ENCODE measurements around the gene ZNF398.
"Not testable (repeated sequence)": the region's sequence is repeated elsewhere in the genome, so short reads cannot be mapped to it uniquely, and the experiment has no call there.

Gene ZNF398, protein sequence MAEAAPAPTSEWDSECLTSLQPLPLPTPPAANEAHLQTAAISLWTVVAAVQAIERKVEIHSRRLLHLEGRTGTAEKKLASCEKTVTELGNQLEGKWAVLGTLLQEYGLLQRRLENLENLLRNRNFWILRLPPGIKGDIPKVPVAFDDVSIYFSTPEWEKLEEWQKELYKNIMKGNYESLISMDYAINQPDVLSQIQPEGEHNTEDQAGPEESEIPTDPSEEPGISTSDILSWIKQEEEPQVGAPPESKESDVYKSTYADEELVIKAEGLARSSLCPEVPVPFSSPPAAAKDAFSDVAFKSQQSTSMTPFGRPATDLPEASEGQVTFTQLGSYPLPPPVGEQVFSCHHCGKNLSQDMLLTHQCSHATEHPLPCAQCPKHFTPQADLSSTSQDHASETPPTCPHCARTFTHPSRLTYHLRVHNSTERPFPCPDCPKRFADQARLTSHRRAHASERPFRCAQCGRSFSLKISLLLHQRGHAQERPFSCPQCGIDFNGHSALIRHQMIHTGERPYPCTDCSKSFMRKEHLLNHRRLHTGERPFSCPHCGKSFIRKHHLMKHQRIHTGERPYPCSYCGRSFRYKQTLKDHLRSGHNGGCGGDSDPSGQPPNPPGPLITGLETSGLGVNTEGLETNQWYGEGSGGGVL

DNA sequence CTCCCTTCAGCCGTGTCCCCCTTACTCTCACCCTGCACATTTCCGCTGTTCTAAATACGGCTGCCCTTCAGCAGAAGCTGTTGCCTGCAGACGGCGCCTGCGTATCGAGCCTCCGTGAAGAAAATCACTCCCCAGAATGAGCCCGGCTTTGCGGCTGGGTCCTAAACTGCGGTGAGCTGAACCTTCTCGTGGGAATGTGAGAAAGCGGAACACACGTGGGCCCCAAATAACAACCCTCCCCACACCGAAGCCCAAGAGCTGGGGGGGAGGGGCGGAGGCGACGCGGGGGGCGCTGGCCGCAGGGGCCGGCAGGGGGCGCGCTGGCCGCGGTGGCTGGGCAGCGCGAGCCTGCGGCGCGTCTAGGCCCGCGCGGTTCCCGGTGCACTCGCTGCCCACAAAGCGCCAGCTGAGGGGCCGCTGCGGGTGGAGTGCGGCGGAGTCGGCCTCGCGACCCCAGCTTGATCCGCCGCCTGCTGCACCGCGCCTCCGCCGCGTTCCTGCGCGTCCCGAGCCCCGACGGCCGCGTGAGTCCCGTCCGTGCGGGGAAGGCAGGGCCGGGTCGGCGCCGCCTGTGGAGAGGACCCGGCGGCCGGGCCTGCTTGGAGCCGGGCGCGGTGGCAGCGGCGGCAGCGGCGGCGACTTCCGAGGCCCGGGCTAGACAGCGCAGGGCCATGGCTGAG, at the start of gene ZNF398:
Gene ZNF398 (plus strand): TSS at position 382 of the 680 bp plus-strand sequence. CDS start 290 bp downstream, at position 672.
- peak; percentile 76 to 81 for DNase-seq (ENCODE audit: low read depth in 2 of 2)

DNA sequence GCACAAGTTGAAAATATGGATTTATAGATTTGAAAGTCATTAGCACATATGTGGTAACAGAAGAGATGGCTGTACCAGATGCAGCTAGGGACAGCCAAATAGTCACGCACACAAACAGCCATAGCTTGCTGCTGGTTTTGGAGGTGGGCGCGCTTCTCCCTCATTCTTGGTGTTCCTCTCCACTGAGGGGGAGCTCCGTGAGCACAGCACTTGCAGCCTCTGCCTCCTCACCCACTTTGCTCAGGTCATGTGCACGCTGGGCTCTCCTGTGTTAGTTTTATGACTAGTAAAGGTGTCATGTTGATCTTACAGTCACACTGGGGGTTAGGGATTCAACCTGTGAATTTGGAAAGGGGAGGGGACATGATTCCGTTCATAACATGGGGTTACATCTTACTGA, 48.2 kb upstream of the ZNF398 start:
- no peak for DNase-seq (ENCODE audit: low read depth in 2 of 2)

DNA sequence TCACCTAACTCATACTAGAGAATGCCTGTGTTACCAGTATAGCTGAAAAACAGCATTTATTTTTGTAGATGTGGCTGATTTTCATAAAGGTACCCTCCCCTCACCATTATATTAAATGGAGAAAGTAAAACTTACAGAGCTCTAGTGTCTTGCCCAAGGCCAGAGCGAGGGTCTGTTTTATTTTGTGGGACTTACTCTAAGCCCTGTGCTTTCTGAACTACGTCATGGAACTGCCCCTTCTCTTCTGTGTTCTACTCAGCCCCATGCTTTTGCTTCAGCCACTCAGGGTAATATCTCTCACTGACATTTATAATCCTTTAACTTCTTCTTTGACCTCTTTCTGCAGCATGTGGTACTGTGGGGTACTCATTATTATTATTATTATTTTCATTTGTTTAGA, 46.4 kb upstream of the ZNF398 start:
- no peak for DNase-seq (ENCODE audit: low read depth in 2 of 2)

DNA sequence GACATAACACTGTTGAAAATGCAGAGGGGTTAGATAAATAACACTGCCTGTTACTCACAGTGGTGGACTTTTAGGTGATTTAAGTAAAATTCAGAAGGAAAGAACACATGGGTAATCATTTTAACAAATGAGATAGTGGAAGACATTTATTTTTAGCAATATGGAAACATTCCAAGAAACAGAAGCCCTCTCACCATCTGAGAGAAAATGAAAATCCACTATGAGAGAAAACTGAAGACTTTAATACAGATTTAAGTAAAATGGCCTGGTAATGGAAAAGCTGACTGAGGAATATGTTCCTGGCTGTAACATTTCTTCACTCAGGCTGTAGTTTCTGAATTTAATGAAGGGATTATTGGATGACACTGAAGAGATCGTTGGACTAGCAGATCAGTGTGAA, 44.6 kb upstream of the ZNF398 start:
- no peak for DNase-seq (ENCODE audit: low read depth in 2 of 2)

DNA sequence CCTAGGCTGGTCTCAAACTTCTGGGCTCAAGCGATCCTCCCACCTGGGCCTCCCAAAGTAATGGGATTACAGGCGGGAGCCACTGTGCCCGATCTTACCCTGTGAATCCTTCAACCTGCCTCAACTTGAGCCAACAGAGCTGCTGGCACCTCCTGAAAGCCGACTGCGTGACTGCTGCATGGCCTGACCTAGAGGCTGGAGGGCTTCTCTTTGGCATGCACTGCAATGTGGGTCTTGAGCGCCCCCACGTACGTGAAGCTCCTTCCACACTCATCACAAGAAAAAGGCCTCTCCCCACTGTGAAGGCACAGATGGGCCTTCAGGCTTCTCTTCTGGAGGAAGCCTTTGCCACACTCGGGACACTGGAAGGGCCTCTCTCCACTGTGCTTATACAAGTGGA, 43.8 kb upstream of the ZNF398 start:
- no peak for DNase-seq (ENCODE audit: low read depth in 2 of 2)

DNA sequence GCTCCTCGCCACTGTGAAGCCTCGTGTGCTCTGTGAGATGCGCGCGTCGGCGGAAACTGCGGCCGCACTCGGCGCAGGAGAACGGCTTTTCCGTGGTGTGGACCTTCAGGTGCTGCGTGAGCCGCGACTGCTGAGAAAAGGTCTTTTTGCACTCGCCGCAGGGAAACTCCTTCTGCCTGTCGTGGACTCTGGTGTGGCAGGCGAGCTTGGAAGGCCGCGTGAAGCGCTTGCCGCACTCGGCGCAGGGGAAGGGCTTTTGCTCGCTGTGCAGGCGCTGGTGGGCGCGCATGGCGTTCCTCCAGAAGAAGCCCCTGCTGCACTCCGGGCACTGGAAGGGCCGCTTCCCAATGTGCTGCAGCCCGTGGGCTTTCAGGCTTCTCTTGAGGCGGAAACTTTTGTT, 43.0 kb upstream of the ZNF398 start:
- DNase-seq (ENCODE audit: low read depth in 2 of 2), result no peak

DNA sequence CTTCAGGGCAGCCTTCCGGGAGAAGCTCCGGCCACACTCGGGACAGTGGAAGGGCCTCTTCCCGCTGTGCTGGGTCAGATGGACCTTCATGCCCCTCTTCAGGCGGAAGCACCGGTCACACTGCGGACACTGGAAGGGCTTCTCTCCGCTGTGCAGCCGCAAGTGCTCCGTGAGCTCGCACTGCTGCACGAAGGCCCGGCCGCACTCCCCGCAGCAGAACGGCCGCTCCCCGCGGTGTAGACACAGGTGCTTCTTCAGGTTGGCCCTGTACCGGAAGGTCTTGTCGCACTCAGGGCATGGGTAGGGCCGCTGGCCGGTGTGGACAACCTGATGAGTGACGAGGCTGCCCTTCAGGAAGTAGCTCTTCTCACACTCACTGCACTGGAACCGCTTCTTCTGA, 42.5 kb upstream of the ZNF398 start:
- no peak for DNase-seq (ENCODE audit: low read depth in 2 of 2)

DNA sequence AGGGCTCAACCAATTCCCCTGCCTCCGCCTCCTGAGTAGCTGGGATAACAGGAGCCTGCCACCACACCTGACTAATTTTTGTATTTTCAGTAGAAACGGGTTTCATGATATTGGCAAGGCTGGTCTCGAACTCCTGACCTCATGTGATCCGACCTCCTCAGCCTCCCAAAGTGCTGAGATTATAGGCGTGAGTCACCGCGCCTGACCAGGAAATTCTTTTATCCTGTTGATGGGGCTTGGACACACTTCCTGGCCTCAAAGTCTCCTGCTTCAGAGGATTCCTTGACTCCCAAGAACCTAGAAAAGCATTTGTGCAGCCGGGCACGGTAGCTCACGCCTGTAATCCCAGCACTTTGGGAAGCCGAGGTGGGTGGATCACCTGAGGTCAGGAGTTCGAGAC, 37.3 kb upstream of the ZNF398 start:
- DNase-seq (ENCODE audit: low read depth in 2 of 2), result no peak

DNA sequence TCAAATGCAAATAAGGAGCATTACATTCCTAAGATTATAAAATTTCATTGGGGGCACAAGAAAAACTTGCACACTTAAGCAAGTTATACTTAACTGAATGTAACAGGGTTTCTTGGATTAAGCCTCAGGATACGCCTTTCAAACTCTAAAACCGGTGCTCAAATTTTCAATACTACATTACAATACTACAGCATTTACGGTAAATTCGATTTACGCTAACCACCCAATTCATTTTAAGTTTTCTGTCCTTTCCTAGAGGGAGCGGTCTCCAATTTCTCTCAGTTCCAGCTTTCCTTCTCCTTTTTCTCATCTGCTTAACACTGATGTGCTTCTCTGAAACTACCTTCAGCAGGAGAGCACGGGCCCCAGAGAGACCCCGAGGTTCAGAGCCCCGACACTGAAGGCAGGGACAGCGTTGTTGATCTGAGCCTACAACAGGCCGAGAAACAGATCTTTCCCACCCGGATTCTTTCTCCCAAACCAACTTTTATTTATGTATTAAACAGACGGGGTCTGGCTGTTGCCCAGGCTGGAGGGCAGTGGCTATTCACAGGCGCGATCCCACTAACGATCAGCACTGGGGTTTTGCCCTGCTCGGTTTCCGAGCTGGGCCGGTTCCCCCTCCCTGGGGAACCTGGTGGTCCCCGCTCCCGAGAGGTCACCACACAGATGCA, 21.9 kb upstream of the ZNF398 start:
- no peak for DNase-seq (ENCODE audit: low read depth in 2 of 2)

DNA sequence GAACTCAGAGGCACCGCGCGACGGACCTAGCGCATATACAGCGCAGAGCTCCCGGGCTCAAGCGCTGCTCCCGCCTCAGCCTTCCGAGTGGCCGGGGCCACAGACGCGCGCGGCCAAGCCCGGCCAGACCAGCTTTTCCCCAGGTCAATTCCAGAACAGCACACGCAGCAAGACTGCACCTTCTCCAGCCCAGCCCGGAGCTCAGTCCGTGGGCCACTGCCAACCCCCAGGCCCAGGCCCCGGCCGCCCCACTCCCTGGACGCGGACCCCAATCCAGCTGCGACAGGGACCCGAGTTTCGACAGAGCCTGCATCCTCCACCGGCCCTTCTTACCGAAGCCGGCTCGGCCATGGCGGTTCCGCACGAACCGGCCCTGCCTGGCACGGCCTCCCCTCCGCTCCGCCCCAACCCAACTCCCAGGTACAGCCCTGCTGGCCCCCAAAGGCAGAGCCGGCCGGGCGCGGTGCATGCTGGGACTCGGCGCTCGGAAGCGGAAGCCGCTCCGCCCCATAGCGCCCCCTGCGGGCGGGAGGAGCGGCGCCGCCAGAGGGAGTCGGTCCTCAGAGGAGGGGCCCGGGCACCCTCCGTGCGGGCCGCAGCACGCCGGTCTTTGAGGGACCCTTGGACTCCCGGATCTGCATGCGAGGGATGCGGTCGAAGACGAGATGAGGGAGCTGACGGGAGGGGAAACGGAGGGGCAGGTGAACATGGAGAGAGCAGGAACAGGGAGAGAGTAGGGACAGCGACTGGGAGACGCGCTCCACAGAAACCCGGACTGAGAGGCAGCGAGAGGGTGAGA, 21.2 kb upstream of the ZNF398 start, which contains the start of gene ZNF425:
Gene ZNF425 (minus strand): TSS at position 462 of the 799 bp plus-strand sequence. CDS start 111 bp downstream, at position 351.
- DNase-seq (ENCODE audit: low read depth in 2 of 2), result peak; percentile 93 to 96

DNA sequence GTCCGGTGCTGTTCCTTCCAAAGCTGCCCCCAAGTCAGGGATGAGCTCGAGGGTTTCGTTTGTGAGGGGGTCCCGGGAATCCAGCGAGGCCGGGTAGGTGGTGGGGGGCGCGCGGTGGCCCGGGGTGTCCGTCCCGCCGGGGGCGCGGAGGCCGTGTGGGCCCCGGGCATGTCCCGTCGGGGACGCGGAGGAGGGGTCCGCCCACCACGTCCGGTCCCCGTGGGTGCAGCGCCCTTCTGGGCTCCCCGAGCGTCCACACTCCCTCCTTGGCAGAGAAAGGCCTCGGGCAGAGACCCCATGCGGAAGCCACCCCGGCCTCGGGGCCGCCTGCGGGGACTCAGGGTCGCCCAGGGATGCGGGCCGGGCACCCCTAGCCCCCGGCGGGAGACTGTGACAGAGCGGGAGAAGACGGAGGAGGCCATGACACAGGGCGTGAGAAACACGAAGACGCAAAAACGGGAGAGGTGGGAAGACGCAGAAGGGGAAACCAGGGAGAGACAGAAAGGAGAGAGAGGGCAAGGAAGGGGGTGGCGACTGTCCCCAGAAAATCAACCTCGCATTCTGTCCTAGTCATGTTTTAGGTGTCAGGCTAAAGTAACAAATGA, 20.5 kb upstream of the ZNF398 start:
- peak; percentile 53 to 68 for DNase-seq (ENCODE audit: low read depth in 2 of 2)

DNA sequence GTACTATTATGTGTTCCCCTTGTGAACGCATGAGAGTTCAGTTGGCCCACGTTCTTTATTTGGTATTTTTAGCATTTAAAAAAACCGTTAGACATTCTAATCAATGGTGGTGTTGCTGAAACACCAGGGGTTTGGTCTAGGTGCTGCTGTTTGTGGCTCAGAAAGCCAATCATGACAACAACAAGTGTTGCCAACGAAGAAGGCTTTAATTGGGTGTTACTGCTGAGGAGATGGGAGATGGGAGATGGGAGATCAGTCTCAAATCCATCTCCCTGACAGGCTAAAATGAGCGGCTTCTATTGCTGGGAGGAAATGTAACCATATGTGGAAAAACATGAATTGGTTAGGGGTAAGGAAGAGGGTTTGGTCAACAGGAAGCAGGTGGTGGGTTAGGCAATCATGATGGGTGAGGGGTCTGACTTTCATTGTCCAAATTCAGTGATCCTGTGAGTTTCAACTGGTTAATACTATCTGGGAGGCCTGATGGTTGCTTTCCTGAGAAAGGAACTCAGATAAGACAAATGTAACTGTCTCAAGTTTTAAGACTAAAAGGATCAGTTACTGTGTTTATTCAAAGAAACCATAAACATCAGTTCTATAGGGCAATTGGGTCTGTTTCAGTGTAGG, 16.6 kb upstream of the ZNF398 start:
- no peak for DNase-seq (ENCODE audit: low read depth in 2 of 2)

DNA sequence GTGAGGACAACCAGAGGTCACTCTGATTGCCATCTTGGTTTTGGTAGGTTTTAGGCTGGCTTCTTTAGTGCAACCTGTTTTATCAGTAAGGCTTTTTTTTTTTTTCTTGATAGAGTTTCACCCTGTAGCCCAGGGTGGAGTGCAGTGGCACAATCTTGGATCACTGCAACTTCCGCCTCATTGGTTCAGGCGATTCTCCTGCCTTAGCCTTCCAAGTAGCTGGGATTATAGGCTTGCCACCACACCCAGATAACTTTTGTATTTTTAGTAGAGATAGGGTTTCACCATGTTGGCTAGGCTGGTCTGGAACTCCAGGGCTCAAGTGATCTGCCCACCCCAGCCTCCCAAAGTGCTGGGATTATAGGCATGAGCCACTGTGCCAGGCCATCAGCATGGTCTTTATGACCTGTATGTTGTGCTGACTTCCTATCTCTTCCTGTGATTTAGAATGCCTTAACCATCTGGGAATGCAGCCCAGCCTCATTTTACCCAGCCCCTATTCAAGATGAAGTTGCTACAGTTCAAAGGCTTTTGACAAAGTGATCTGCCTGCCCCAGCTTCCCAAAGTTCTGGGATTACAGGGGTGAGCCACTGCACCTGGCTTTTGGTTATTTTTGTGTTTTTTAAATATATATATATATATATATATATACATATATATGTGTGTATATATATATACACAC, 14.1 kb upstream of the ZNF398 start:
- DNase-seq (ENCODE audit: low read depth in 2 of 2), result no peak

DNA sequence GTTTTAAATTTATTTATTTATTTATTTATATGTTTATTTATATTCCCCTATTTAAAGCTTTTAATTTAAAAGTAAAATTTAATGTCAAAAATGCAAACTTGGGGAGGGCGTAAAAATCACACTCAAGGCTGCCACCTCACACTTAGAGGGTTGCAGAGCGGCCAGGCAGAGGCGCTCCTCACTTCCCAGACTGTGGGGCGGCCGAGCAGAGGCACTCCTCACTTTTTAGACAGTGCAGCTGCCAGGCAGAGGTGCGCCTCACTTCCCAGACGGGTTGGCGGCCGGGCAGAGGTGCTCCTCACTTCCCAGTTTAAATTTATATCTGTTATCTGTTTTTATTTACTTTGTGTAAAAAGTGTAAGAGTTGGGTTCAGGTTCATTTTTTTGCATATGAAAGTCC, 11.1 kb upstream of the ZNF398 start:
- no peak for DNase-seq (ENCODE audit: low read depth in 2 of 2)

DNA sequence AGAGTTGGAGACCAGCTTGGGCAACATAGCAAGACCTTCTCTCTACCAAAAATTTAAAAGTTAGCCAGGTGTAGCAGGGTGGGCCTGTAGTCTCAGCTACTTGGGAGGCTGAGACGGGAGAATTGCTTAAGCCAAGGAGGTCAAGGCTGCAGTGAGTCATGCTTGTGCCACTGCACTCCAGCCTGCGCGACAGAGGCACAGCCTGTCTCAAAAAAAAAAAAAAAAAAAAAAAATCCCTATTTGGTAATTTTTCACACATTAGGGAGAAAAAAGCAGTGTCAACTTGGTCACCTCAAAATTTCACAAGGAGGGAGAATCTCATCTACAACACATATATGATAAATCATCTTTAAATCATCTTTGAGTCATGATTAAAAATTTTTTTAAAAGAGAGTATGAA, 6.4 kb upstream of the ZNF398 start:
- DNase-seq (ENCODE audit: low read depth in 2 of 2), result no peak

DNA sequence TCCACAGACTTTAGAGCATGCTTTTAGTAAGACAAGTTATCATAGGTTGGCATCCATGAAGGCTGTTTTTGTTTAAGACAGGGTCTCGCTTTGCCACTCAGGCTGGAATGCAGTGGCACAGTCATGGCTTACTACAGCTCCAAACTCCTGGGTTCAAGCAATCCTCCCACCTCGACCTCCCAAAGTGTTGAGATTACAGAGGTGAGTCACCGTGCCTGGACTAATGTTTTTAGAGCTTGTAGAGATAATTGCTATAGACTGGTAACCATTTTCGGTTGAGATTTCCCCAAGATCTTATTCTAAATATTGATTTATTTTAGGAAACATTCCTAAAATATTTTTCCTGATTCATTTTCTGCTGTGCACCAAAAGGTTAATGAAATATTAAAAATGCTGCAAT, 5.4 kb upstream of the ZNF398 start:
- no peak for DNase-seq (ENCODE audit: low read depth in 2 of 2)

DNA sequence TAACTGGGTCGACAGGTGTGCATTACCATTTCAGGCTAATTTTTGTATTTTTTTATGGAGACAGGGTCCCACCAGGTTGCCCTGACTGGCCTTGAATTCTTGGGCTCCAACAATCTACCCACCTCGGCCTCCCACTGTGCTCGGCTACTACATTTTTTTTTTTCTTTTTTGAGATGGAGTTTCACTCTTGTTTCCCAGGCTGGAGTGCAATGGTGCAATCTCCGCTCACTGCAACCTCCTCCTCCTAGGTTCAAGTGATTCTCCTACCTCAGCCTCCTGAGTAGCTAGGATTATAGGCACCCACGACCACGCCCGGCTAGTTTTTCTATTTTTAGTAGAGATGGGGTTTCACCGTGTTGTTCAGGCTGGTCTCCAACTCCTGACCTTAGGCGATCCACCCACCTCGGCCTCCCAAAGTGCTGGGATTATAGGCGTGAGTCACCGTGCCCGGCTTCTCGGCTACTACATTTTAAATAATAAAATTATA, 2.8 kb upstream of the ZNF398 start:
- not testable (repeated sequence) for DNase-seq (ENCODE audit: low read depth in 2 of 2)

DNA sequence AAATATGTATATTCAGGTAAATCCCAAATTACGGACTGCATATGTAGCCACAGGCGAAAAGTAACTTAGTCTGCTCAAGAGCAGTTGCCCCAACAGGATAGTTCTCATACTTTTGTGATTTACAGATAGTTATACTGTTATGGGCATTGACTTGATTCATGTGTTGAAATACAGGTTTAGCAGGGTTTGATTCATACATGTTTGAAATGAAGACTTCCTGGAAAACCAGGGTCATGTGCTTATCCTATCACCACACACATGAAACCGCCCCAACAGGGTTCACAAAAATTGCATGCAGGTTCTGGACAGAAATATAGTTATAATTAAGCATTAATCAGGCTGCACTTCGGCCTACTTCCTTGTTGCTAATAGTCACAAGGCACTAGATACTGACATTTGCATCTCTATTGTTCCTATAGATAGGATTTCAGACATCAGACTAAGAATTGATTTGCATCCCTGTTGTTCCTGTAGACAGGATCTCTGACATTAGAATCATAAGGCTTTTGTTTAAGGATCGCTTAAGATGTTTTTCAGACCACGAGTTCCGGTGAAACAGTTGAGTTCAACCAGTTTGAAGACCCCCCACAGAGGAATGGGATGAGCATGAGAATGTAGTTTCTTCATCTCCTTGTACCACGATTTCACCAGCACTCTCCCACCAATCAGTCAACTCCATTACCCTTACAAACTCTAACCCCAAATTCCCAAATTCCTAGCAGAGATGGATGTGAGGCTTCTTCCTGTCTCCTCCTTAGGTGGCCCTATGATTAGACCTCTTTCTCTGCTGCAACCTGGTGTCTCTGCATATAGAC, 2.0 kb upstream of the ZNF398 start:
- no peak for DNase-seq (ENCODE audit: low read depth in 2 of 2)

Data from stimulated activated CD4-positive, alpha-beta T cell treated with anti-CD3 and anti-CD28 coated beads, Interleukin-1b, Interleukin-23, amount 100 ng/mL, for 4 hours (primary cell).